GM13977 (cell line): ENCODE results near the gene CD55.

Source experiments
- DNase-seq: peaks from one replicate; pipeline ENCODE4 v3.0.0; 2012; ENCODE audit warnings: low spot score
- CTCF ChIP-seq: IDR thresholded peaks from 2 replicates; pipeline ENCODE4 v1.5.1; 2012; ENCODE audit warnings: mild to moderate bottlenecking, control low read depth; ENCODE audit not compliant: insufficient read depth; ENCODE audit errors: extremely low read depth, missing control alignments
- in situ Hi-C: fragments of 300-500 bp; cut with MboI; formaldehyde crosslinking; loops from one replicate; pipeline ENCODE4 v1.12.0; 2022; ENCODE audit warnings: low sequenced_read_pairs, low pct_unique_long_range_greater_than_20kb, mixed read lengths, inconsistent platforms; ENCODE audit not compliant: unreplicated experiment

The CD55 gene

GRCh38 chr1:207342332-207342731 is 20.9 kb downstream of the CD55 start:
- in situ Hi-C loops = no loop called here

GRCh38 chr1:207343675-207344074 is 22.2 kb downstream of the CD55 start:
- in situ Hi-C loops = no loop called here
- no peak for DNase-seq

More at GRCh38 chr1:207342332-207342731, 20.9 kb downstream of the CD55 start:
- no peak for DNase-seq
- TF ChIP-seq CTCF = no peak

GRCh38 chr1:207344221-207344620 is 22.7 kb downstream of the CD55 start:
- in situ Hi-C loops = no loop called here
- no peak for TF ChIP-seq CTCF
- no peak for DNase-seq

More at GRCh38 chr1:207343675-207344074, 22.2 kb downstream of the CD55 start:
- TF ChIP-seq CTCF = no peak

- no peak for TF ChIP-seq CTCF
- in situ Hi-C loops = no loop called here
- no peak for DNase-seq
These were observed 24.4 kb downstream of the CD55 start for GRCh38 chr1:207345644-207346477.

- in situ Hi-C loops = no loop called here
- no peak for TF ChIP-seq CTCF
- DNase-seq = no peak
These were observed 25.0 kb downstream of the CD55 start for GRCh38 chr1:207346513-207346912.

GRCh38 chr1:207349979-207350378 is 28.5 kb downstream of the CD55 start:
- in situ Hi-C loops = no loop called here
- no peak for DNase-seq
- TF ChIP-seq CTCF = no peak

- DNase-seq = no peak
- in situ Hi-C loops = no loop called here
These were observed 31.1 kb downstream of the CD55 start for GRCh38 chr1:207352554-207352953.

More at GRCh38 chr1:207352554-207352953, 31.1 kb downstream of the CD55 start:
- TF ChIP-seq CTCF = no peak
